Peyer's patch (tissue), 4 donors: Measurements from ENCODE around the gene TNFRSF18.

ENCODE experiments used
- CTCF ChIP-seq, 6 experiments: fragments of 450-650 bp in 4 of 6; fragments of 200-600 bp in 2 of 6; sonication (generic) in 1 of 6; IDR thresholded peaks; one replicate each; pipeline ENCODE4 v1.5.1; 2017 to 2019; ENCODE audit warnings: antibody characterized with exemption in 6 of 6, mild to moderate bottlenecking in 3 of 6, moderate library complexity in 1 of 6
- POLR2A ChIP-seq, 2 donors: fragments of 450-650 bp; IDR thresholded peaks; one replicate each; pipeline ENCODE4 v1.5.1; 2017; ENCODE audit warnings: antibody characterized with exemption in 2 of 2, mild to moderate bottlenecking in 2 of 2, moderate library complexity in 2 of 2

GRCh38 chr1:1176931-1177330, 29.5 kb downstream of the TNFRSF18 start:
- TF ChIP-seq CTCF (IDR thresholded peaks at IDR 0.05) (no peak), POLR2A (IDR thresholded peaks at IDR 0.05) (no peak)
